ENCODE results near the gene DSG3.

- TF ChIP-seq CTCF (IDR thresholded peaks at IDR 0.05) (no peak), POLR2A (IDR thresholded peaks at IDR 0.05) (no peak), EP300 (IDR thresholded peaks at IDR 0.05; ENCODE audit: low read depth) (no peak), POLR2AphosphoS5 (IDR thresholded peaks at IDR 0.05) (no peak)
Observed at GRCh38 chr18:31504455-31505147, 57.1 kb downstream of the DSG3 start.

Measured in transverse colon (tissue), 4 donors.